WTC11 (cell line): ENCODE results near the gene MTFP1. TPM values are rescaled to one million over a fixed set of nuclear protein-coding genes. Genes with fewer than 3 reads are reported as not detected.

ENCODE experiments used
- ATAC-seq: fragments of 200-7000 bp; cut with Tn5 transposase; 2 replicates; pipeline ENCODE4 v1.10.0; 2021; ENCODE audit warnings: mild to moderate bottlenecking, moderate library complexity
- CTCF ChIA-PET: fragments of 300-600 bp; sonication (Branson Sonifier 250); formaldehyde crosslinking; loops from one replicate; lab custom pipeline; 2021; ENCODE audit warnings: antibody characterized with exemption; lab: Charles Lee
- POLR2A ChIA-PET: fragments of 350-600 bp; sonication (Branson Sonifier 250); formaldehyde crosslinking; loops from one replicate; lab custom pipeline; 2021; ENCODE audit warnings: antibody characterized with exemption; lab: Charles Lee
- DNase-seq: peaks from one replicate; pipeline ENCODE4 v3.0.0; 2021; ENCODE audit warnings: low spot score
- H3K27ac Mint-ChIP-seq: 2 replicates; pipeline ENCODE4 v1.8.0; 2021; ENCODE audit warnings: mixed read lengths
- H3K27me3 Mint-ChIP-seq: 2 replicates; pipeline ENCODE4 v1.8.0; 2021; ENCODE audit warnings: low read depth, mild to moderate bottlenecking, moderate library complexity, mixed read lengths
- H3K36me3 Mint-ChIP-seq: 2 replicates; pipeline ENCODE4 v1.8.0; 2021; ENCODE audit warnings: mixed read lengths
- H3K4me1 Mint-ChIP-seq: 2 replicates; pipeline ENCODE4 v1.8.0; 2022; ENCODE audit warnings: mixed read lengths
- H3K4me3 Mint-ChIP-seq: 2 replicates; pipeline ENCODE4 v1.8.0; 2021; ENCODE audit warnings: mild to moderate bottlenecking, moderate library complexity, mixed read lengths
- H3K9me3 Mint-ChIP-seq: 2 replicates; pipeline ENCODE4 v1.8.0; 2021; ENCODE audit warnings: mixed read lengths
- ESRRA ChIP-seq: sonication (generic); formaldehyde crosslinking; IDR thresholded peaks from 2 replicates; pipeline ENCODE4 v1.8.1; 2022; ENCODE audit warnings: mild to moderate bottlenecking, missing genetic modification reagents, borderline replicate concordance
- FOXK1 ChIP-seq: sonication (generic); formaldehyde crosslinking; IDR thresholded peaks from 2 replicates; pipeline ENCODE4 v1.8.0; 2022; ENCODE audit warnings: mild to moderate bottlenecking, moderate library complexity, missing genetic modification reagents
- GTF2I ChIP-seq: fragments of 250-450 bp; sonication (Bioruptor Pico); conservative IDR thresholded peaks from 2 replicates; pipeline ENCODE4 v1.4.0; 2021; ENCODE audit warnings: mild to moderate bottlenecking
- HMGA2 ChIP-seq: fragments of 250-450 bp; sonication (Bioruptor Pico); IDR thresholded peaks from 2 replicates; pipeline ENCODE4 v1.4.0; 2021; ENCODE audit warnings: mild to moderate bottlenecking, moderate library complexity
- JUN ChIP-seq: sonication (generic); formaldehyde crosslinking; IDR thresholded peaks from 2 replicates; pipeline ENCODE4 v1.8.0; 2023; ENCODE audit warnings: mild to moderate bottlenecking, missing genetic modification reagents
- NFATC4 ChIP-seq: fragments of 250-450 bp; sonication (Bioruptor Pico); IDR thresholded peaks from 2 replicates; pipeline ENCODE4 v1.9.0; 2021; ENCODE audit warnings: mild to moderate bottlenecking
- NR2C2 ChIP-seq: sonication (generic); formaldehyde crosslinking; IDR thresholded peaks from 2 replicates; pipeline ENCODE4 v1.8.0; 2022; ENCODE audit warnings: mild to moderate bottlenecking, missing genetic modification reagents
- OVOL2 ChIP-seq: fragments of 250-450 bp; sonication (Bioruptor Pico); IDR thresholded peaks from 2 replicates; pipeline ENCODE4 v1.9.0; 2021; ENCODE audit warnings: mild to moderate bottlenecking, borderline replicate concordance
- RORB ChIP-seq: fragments of 250-450 bp; sonication (Bioruptor Pico); IDR thresholded peaks from 2 replicates; pipeline ENCODE4 v1.9.0; 2021; ENCODE audit warnings: mild to moderate bottlenecking
- SOX15 ChIP-seq: fragments of 250-450 bp; sonication (Bioruptor Pico); IDR thresholded peaks from 2 replicates; pipeline ENCODE4 v1.9.0; 2021; ENCODE audit warnings: mild to moderate bottlenecking
- TP53 ChIP-seq: sonication (generic); formaldehyde crosslinking; IDR thresholded peaks from 2 replicates; pipeline ENCODE4 v1.8.1; 2023; ENCODE audit warnings: mild to moderate bottlenecking, missing genetic modification reagents
- ZBTB21 ChIP-seq: sonication (generic); formaldehyde crosslinking; IDR thresholded peaks from 2 replicates; pipeline ENCODE4 v1.8.1; 2023; ENCODE audit warnings: mild to moderate bottlenecking, missing genetic modification reagents, borderline replicate concordance
- ZNF138 ChIP-seq: sonication (generic); formaldehyde crosslinking; conservative IDR thresholded peaks from 2 replicates; pipeline ENCODE4 v1.8.1; 2022; ENCODE audit warnings: mild to moderate bottlenecking, moderate library complexity, missing genetic modification reagents
- ZNF317 ChIP-seq: sonication (generic); formaldehyde crosslinking; IDR thresholded peaks from 2 replicates; pipeline ENCODE4 v1.8.1; 2023; ENCODE audit warnings: low read depth, mild to moderate bottlenecking, moderate library complexity, missing genetic modification reagents, borderline replicate concordance
- ZNF396 ChIP-seq: fragments of 250-450 bp; sonication (Bioruptor Pico); IDR thresholded peaks from 2 replicates; pipeline ENCODE4 v1.8.0; 2021; ENCODE audit warnings: mild to moderate bottlenecking, moderate library complexity, borderline replicate concordance
- ZNF423 ChIP-seq: fragments of 250-450 bp; sonication (Bioruptor Pico); IDR thresholded peaks from 2 replicates; pipeline ENCODE4 v2.1.2; 2022; ENCODE audit warnings: mild to moderate bottlenecking, moderate library complexity
- total RNA-seq: library from RNA; stranded (reverse); gene quantifications from 3 replicates; pipeline ENCODE4 v1.2.3, GENCODE V29; 2021
- TF ChIP-seq, protein P1 (sequence below): fragments of 250-450 bp; sonication (Bioruptor Pico); IDR thresholded peaks from 2 replicates; pipeline ENCODE4 v1.9.0; 2021; ENCODE audit warnings: moderate library complexity, mild to moderate bottlenecking, inconsistent platforms, borderline replicate concordance
- TF ChIP-seq, protein P2 (sequence below): fragments of 250-450 bp; sonication (Bioruptor Pico); IDR thresholded peaks from 2 replicates; pipeline ENCODE4 v2.1.2; 2022; ENCODE audit warnings: mild to moderate bottlenecking, moderate library complexity
- TF ChIP-seq, protein P3 (sequence below): sonication (generic); formaldehyde crosslinking; IDR thresholded peaks from 2 replicates; pipeline ENCODE4 v1.8.0; 2022; ENCODE audit warnings: mild to moderate bottlenecking, missing genetic modification reagents
- TF ChIP-seq, protein P4 (sequence below): fragments of 200-600 bp; IDR thresholded peaks from 2 replicates; pipeline ENCODE4 v1.8.0; 2022; ENCODE audit warnings: antibody characterized with exemption
- TF ChIP-seq, protein P5 (sequence below): sonication (generic); formaldehyde crosslinking; IDR thresholded peaks from 2 replicates; pipeline ENCODE4 v1.8.1; 2023; ENCODE audit warnings: mild to moderate bottlenecking, missing genetic modification reagents, moderate library complexity
- TF ChIP-seq, protein P6 (sequence below): sonication (generic); formaldehyde crosslinking; IDR thresholded peaks from 2 replicates; pipeline ENCODE4 v1.8.0; 2022; ENCODE audit warnings: mild to moderate bottlenecking, missing genetic modification reagents
- TF ChIP-seq, protein P7 (sequence below): sonication (generic); formaldehyde crosslinking; conservative IDR thresholded peaks from 2 replicates; pipeline ENCODE4 v1.8.1; 2022; ENCODE audit warnings: mild to moderate bottlenecking, missing genetic modification reagents
- TF ChIP-seq, protein P8 (sequence below): sonication (generic); formaldehyde crosslinking; IDR thresholded peaks from 2 replicates; pipeline ENCODE4 v1.8.0; 2022; ENCODE audit warnings: mild to moderate bottlenecking, missing genetic modification reagents
- TF ChIP-seq, protein P9 (sequence below): sonication (generic); formaldehyde crosslinking; IDR thresholded peaks from 2 replicates; pipeline ENCODE4 v1.8.0; 2022; ENCODE audit warnings: mild to moderate bottlenecking, missing genetic modification reagents

The MTFP1 gene
- total RNA-seq, 1 experiment from 2014 or later = 75.0 TPM

DNA sequence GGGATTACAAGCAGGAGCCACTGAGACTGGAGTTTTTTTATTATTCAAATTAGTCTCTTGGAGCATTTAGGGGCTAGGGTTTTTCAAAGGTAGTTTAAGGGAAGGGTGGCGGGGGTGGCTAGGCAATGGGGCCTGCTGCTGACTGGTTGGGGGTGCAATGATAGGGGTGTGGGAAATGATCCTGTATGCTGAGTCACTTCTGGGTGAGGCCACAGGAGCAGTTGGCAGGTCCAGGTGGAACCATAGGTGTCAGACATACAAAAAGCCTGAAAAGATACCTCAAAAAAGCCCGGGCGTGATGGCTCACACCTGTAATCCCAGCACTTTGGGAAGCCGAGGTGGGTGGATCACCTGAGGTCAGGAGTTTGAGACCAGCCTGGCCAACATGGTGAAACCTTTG lies 13.7 kb downstream of the MTFP1 start:
- H3K36me3 Mint-ChIP-seq = peaks cover 12% of the 10 kb centered on the region
- ATAC-seq (no peak), DNase-seq (no peak)
- peaks cover 21% of the 10 kb centered on the region for H3K27me3 Mint-ChIP-seq
- TF ChIP-seq FOXK1 (CRISPR knock-in tag) (no peak), TP53 (CRISPR knock-in tag) (no peak), ZNF317 (CRISPR knock-in tag) (no peak), RORB (no peak), ESRRA (no peak), ZNF138 (CRISPR knock-in tag) (no peak), ZNF423 (CRISPR knock-in tag) (no peak), GTF2I (CRISPR knock-in tag) (no peak), OVOL2 (CRISPR knock-in tag) (no peak), HMGA2 (no peak), JUN (CRISPR knock-in tag) (no peak), ZBTB21 (CRISPR knock-in tag) (no peak)
- TF ChIP-seq, protein P1, sequence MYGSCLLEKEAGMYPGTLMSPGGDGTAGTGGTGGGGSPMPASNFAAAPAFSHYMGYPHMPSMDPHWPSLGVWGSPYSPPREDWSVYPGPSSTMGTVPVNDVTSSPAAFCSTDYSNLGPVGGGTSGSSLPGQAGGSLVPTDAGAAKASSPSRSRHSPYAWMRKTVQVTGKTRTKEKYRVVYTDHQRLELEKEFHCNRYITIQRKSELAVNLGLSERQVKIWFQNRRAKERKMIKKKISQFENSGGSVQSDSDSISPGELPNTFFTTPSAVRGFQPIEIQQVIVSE (CRISPR knock-in tag) = no peak
- TF ChIP-seq, protein P2, sequence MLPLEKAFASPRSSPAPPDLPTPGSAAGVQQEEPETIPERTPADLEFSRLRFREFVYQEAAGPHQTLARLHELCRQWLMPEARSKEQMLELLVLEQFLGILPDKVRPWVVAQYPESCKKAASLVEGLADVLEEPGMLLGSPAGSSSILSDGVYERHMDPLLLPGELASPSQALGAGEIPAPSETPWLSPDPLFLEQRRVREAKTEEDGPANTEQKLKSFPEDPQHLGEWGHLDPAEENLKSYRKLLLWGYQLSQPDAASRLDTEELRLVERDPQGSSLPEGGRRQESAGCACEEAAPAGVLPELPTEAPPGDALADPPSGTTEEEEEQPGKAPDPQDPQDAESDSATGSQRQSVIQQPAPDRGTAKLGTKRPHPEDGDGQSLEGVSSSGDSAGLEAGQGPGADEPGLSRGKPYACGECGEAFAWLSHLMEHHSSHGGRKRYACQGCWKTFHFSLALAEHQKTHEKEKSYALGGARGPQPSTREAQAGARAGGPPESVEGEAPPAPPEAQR (CRISPR knock-in tag) = no peak
- TF ChIP-seq, protein P3, sequence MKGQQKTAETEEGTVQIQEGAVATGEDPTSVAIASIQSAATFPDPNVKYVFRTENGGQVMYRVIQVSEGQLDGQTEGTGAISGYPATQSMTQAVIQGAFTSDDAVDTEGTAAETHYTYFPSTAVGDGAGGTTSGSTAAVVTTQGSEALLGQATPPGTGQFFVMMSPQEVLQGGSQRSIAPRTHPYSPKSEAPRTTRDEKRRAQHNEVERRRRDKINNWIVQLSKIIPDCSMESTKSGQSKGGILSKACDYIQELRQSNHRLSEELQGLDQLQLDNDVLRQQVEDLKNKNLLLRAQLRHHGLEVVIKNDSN (CRISPR knock-in tag) = no peak
- TF ChIP-seq, protein P4, sequence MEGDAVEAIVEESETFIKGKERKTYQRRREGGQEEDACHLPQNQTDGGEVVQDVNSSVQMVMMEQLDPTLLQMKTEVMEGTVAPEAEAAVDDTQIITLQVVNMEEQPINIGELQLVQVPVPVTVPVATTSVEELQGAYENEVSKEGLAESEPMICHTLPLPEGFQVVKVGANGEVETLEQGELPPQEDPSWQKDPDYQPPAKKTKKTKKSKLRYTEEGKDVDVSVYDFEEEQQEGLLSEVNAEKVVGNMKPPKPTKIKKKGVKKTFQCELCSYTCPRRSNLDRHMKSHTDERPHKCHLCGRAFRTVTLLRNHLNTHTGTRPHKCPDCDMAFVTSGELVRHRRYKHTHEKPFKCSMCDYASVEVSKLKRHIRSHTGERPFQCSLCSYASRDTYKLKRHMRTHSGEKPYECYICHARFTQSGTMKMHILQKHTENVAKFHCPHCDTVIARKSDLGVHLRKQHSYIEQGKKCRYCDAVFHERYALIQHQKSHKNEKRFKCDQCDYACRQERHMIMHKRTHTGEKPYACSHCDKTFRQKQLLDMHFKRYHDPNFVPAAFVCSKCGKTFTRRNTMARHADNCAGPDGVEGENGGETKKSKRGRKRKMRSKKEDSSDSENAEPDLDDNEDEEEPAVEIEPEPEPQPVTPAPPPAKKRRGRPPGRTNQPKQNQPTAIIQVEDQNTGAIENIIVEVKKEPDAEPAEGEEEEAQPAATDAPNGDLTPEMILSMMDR = no peak
- TF ChIP-seq, protein P5, sequence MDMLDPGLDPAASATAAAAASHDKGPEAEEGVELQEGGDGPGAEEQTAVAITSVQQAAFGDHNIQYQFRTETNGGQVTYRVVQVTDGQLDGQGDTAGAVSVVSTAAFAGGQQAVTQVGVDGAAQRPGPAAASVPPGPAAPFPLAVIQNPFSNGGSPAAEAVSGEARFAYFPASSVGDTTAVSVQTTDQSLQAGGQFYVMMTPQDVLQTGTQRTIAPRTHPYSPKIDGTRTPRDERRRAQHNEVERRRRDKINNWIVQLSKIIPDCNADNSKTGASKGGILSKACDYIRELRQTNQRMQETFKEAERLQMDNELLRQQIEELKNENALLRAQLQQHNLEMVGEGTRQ (CRISPR knock-in tag) = no peak
- TF ChIP-seq, protein P6, sequence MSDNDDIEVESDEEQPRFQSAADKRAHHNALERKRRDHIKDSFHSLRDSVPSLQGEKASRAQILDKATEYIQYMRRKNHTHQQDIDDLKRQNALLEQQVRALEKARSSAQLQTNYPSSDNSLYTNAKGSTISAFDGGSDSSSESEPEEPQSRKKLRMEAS (CRISPR knock-in tag) = no peak
- TF ChIP-seq, protein P7, sequence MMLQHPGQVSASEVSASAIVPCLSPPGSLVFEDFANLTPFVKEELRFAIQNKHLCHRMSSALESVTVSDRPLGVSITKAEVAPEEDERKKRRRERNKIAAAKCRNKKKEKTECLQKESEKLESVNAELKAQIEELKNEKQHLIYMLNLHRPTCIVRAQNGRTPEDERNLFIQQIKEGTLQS = no peak
- no peak overlapping the region for H3K27ac Mint-ChIP-seq
- no peak overlapping the region for H3K4me3 Mint-ChIP-seq
- peaks cover 29% of the 10 kb centered on the region for H3K9me3 Mint-ChIP-seq
- POLR2A ChIA-PET = no interaction called here
- CTCF ChIA-PET = no interaction called here
- H3K4me1 Mint-ChIP-seq = peaks cover 12% of the 10 kb centered on the region

DNA sequence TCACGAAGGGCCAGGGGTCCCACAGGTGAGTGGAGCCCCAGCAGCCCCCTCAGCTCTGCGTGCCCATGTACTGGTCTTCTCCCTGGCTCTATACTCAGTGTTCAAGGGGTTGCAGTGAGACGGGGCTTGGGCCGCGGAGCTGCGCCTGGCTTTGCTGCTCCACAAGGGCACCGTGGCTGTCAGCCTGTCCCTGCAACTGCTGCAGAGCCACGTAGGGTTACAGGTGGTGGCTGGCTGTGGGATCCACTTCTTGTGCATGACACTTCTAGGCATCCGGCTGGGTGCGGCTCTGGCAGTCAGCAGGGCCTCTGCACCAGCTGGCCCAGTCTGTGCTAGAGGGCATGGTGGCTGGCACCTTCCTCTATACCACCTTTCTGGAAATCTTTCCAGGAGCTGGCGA lies 14.3 kb downstream of the MTFP1 start:
- Mint-ChIP-seq H3K4me3 (no peak overlapping the region), H3K9me3 (peaks cover 29% of the 10 kb centered on the region), H3K27me3 (peaks cover 21% of the 10 kb centered on the region), H3K4me1 (peaks cover 17% of the 10 kb centered on the region), H3K36me3 (peaks cover 12% of the 10 kb centered on the region), H3K27ac (no peak overlapping the region)
- ChIA-PET POLR2A (no interaction called here), CTCF (interaction anchor here (0.8 to 1.0 kb wide), 2 partner anchors 9 to 14 kb away, joined by 4 read pairs; partner anchors contain the start of gene MTFP1)
- no peak for ATAC-seq
- no peak for DNase-seq
- TF ChIP-seq, protein P2 (CRISPR knock-in tag) = no peak
- no peak for TF ChIP-seq NR2C2 (CRISPR knock-in tag)
- TF ChIP-seq ZNF396 (CRISPR knock-in tag) = no peak
- no peak for TF ChIP-seq SOX15 (CRISPR knock-in tag)
- TF ChIP-seq NFATC4 (CRISPR knock-in tag) = no peak
- TF ChIP-seq, protein P8, sequence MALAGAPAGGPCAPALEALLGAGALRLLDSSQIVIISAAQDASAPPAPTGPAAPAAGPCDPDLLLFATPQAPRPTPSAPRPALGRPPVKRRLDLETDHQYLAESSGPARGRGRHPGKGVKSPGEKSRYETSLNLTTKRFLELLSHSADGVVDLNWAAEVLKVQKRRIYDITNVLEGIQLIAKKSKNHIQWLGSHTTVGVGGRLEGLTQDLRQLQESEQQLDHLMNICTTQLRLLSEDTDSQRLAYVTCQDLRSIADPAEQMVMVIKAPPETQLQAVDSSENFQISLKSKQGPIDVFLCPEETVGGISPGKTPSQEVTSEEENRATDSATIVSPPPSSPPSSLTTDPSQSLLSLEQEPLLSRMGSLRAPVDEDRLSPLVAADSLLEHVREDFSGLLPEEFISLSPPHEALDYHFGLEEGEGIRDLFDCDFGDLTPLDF (CRISPR knock-in tag) = no peak
- TF ChIP-seq, protein P9, sequence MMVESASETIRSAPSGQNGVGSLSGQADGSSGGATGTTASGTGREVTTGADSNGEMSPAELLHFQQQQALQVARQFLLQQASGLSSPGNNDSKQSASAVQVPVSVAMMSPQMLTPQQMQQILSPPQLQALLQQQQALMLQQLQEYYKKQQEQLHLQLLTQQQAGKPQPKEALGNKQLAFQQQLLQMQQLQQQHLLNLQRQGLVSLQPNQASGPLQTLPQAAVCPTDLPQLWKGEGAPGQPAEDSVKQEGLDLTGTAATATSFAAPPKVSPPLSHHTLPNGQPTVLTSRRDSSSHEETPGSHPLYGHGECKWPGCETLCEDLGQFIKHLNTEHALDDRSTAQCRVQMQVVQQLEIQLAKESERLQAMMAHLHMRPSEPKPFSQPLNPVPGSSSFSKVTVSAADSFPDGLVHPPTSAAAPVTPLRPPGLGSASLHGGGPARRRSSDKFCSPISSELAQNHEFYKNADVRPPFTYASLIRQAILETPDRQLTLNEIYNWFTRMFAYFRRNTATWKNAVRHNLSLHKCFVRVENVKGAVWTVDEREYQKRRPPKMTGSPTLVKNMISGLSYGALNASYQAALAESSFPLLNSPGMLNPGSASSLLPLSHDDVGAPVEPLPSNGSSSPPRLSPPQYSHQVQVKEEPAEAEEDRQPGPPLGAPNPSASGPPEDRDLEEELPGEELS (CRISPR knock-in tag) = no peak
